CD4-positive, alpha-beta T cell treated with Interleukin-12 subunit alpha and Interleukin-12 subunit beta, for 1 hour (primary cell): ENCODE results near the gene ARHGAP12.

Experiments
- DNase-seq: peaks from one replicate; pipeline ENCODE4 v3.0.0-alpha.2; 2020

ARHGAP12 gene

GRCh38 chr10:31947144-31947926, 18.7 kb upstream of the ARHGAP12 start:
- no peak for DNase-seq

- DNase-seq = no peak
Measured at GRCh38 chr10:31945392-31945791, 16.8 kb upstream of the ARHGAP12 start.

- no peak for DNase-seq
Measured at GRCh38 chr10:31944071-31944433, 15.4 kb upstream of the ARHGAP12 start.

GRCh38 chr10:31942892-31943291, 14.3 kb upstream of the ARHGAP12 start:
- DNase-seq = no peak

- no peak for DNase-seq
Measured at GRCh38 chr10:31942435-31942834, 13.8 kb upstream of the ARHGAP12 start.

- DNase-seq = no peak
Measured at GRCh38 chr10:31940839-31941653, 12.4 kb upstream of the ARHGAP12 start.

- no peak for DNase-seq
Measured at GRCh38 chr10:31939797-31940708, 11.4 kb upstream of the ARHGAP12 start.

- DNase-seq = no peak
Measured at GRCh38 chr10:31937371-31937770, 8.7 kb upstream of the ARHGAP12 start.

- no peak for DNase-seq
Measured at GRCh38 chr10:31936933-31937332, 8.3 kb upstream of the ARHGAP12 start.

- DNase-seq = no peak
Measured at GRCh38 chr10:31936086-31936485, 7.5 kb upstream of the ARHGAP12 start.

- no peak for DNase-seq
Measured at GRCh38 chr10:31935678-31936077, 7.0 kb upstream of the ARHGAP12 start.

GRCh38 chr10:31932838-31933237, 4.2 kb upstream of the ARHGAP12 start:
- DNase-seq = no peak

- DNase-seq = no peak
Measured at GRCh38 chr10:31930856-31931255, 2.2 kb upstream of the ARHGAP12 start.

- DNase-seq = peak; percentile 58
Measured at GRCh38 chr10:31930023-31930751, 1.6 kb upstream of the ARHGAP12 start.

- DNase-seq = peak; percentile 20
Measured at GRCh38 chr10:31929261-31930022, 811 bp upstream of the ARHGAP12 start.

GRCh38 chr10:31927884-31928548, 615 bp downstream of the ARHGAP12 start:
- DNase-seq = peak; percentile 67

GRCh38 chr10:31927565-31927883, 1.1 kb downstream of the ARHGAP12 start:
- DNase-seq = no peak

- DNase-seq = peak; percentile 16
Measured at GRCh38 chr10:31926765-31927564, 1.7 kb downstream of the ARHGAP12 start.

GRCh38 chr10:31926160-31926559, 2.5 kb downstream of the ARHGAP12 start:
- DNase-seq = no peak

GRCh38 chr10:31924833-31925232, 3.8 kb downstream of the ARHGAP12 start:
- no peak for DNase-seq
